NCI-H2107 (cell line): ENCODE measurements around the gene NKIRAS2.

Experiments
- DNase-seq: peaks from one replicate; lab custom pipeline; 2025; lab: John Stamatoyannopoulos, UW

The NKIRAS2 gene

GRCh38 chr17:42026857-42027589, 7.1 kb downstream of the NKIRAS2 start:
- DNase-seq, result no peak

GRCh38 chr17:42027590-42027889, 7.7 kb downstream of the NKIRAS2 start:
- DNase-seq, result no peak

GRCh38 chr17:42027961-42028790, 8.3 kb downstream of the NKIRAS2 start:
- DNase-seq, result no peak

GRCh38 chr17:42028791-42029127, 8.9 kb downstream of the NKIRAS2 start:
- no peak for DNase-seq

GRCh38 chr17:42031584-42031983, 11.7 kb downstream of the NKIRAS2 start:
- no peak for DNase-seq

- no peak for DNase-seq
These were observed 14.2 kb downstream of the NKIRAS2 start for GRCh38 chr17:42034059-42034458.

GRCh38 chr17:42038221-42038973, 18.5 kb downstream of the NKIRAS2 start:
- no peak for DNase-seq

- DNase-seq, result no peak
These were observed 20.2 kb downstream of the NKIRAS2 start for GRCh38 chr17:42039794-42040763.

GRCh38 chr17:42040818-42041217, 20.9 kb downstream of the NKIRAS2 start:
- no peak for DNase-seq

GRCh38 chr17:42041619-42042018, 21.7 kb downstream of the NKIRAS2 start:
- DNase-seq, result no peak

- DNase-seq, result no peak
These were observed 22.9 kb downstream of the NKIRAS2 start for GRCh38 chr17:42042598-42043319.

- DNase-seq, result no peak
These were observed 25.8 kb downstream of the NKIRAS2 start for GRCh38 chr17:42045719-42046118.

GRCh38 chr17:42047343-42047742, 27.5 kb downstream of the NKIRAS2 start:
- DNase-seq, result no peak

- no peak for DNase-seq
These were observed 30.0 kb downstream of the NKIRAS2 start for GRCh38 chr17:42049834-42050392.

GRCh38 chr17:42050393-42051012, 30.6 kb downstream of the NKIRAS2 start, which contains the start of gene C17orf113:
Gene C17orf113 (minus strand): TSS chr17:42050601. CDS start chr17:42043376, 7,225 bp downstream.
- DNase-seq, result peak; percentile 40

GRCh38 chr17:42051013-42051400, 31.1 kb downstream of the NKIRAS2 start:
- no peak for DNase-seq

- no peak for DNase-seq
These were observed 31.8 kb downstream of the NKIRAS2 start for GRCh38 chr17:42051645-42052044.

- no peak for DNase-seq
These were observed 32.5 kb downstream of the NKIRAS2 start for GRCh38 chr17:42052346-42052877.

- DNase-seq, result no peak
These were observed 34.0 kb downstream of the NKIRAS2 start for GRCh38 chr17:42053731-42054500.
